Neural crest cell (in vitro differentiated cells): ENCODE data around the gene SDC4. TPM values are rescaled to one million over a fixed set of nuclear protein-coding genes. Genes with fewer than 3 reads are reported as not detected.

Source experiments
- DNase-seq: peaks from one replicate; pipeline ENCODE4 v3.0.0; 2021; ENCODE audit warnings: low read depth, mixed read lengths, low spot score
- H3K27ac Mint-ChIP-seq: one replicate; pipeline ENCODE4 v1.8.0; 2021; ENCODE audit warnings: mild to moderate bottlenecking, mixed read lengths; ENCODE audit not compliant: unreplicated experiment
- H3K27me3 Mint-ChIP-seq: 2 replicates; pipeline ENCODE4 v1.8.0; 2021; ENCODE audit warnings: low read depth, mild to moderate bottlenecking, mixed read lengths
- H3K36me3 Mint-ChIP-seq: 2 replicates; pipeline ENCODE4 v1.8.0; 2021; ENCODE audit warnings: low read depth, mild to moderate bottlenecking, mixed read lengths
- H3K4me1 Mint-ChIP-seq: 2 replicates; pipeline ENCODE4 v1.8.0; 2021; ENCODE audit warnings: mixed read lengths
- H3K4me3 Mint-ChIP-seq: one replicate; pipeline ENCODE4 v1.8.0; 2021; ENCODE audit warnings: mild to moderate bottlenecking, mixed read lengths
- H3K9me3 Mint-ChIP-seq: 2 replicates; pipeline ENCODE4 v1.8.0; 2021; ENCODE audit warnings: mixed read lengths
- long read RNA-seq: library from polyadenylated mRNA; unstranded; transcript quantifications from one replicate; pipeline ENCODE4 v2.0.0, GENCODE V29; 2020
- total RNA-seq: library from RNA; stranded (reverse); gene quantifications from 2 replicates; pipeline ENCODE4 v1.2.1, GENCODE V29; 2021
- TF ChIP-seq, protein P1 (sequence below): fragments of 200-600 bp; sonication (generic); conservative IDR thresholded peaks from 2 replicates; pipeline ENCODE4 v1.5.0; 2021; ENCODE audit warnings: antibody characterized with exemption, mild to moderate bottlenecking

The SDC4 gene
- total RNA-seq = 11.4 and 11.5 TPM in 2 replicates
- long read RNA-seq, transcript SDC4-201 (5 exons, 2,613 nt) = major isoform, 5 of 5 reads
- long read RNA-seq, partial matches to known transcripts = 0 of 5 reads
- long read RNA-seq, other reads (novel, unspliced or antisense) = 0 of 5 reads

GRCh38 chr20:45347936-45348778, at the start of gene SDC4:
TSS of gene SDC4 (minus strand) at chr20:45348424. CDS start at chr20:45348384, 40 bp downstream.
- Mint-ChIP-seq H3K4me1 (peaks cover 20% of the 10 kb centered on the region), H3K9me3 (no peaks in the 10 kb centered on the region), H3K36me3 (no peaks in the 10 kb centered on the region), H3K27ac (peak within 1 kb of the TSS; percentile 65), H3K27me3 (peaks cover 11% of the 10 kb centered on the region), H3K4me3 (peak within 1 kb of the TSS; percentile 87)
- DNase-seq = peak; percentile 31
- TF ChIP-seq, protein P1, sequence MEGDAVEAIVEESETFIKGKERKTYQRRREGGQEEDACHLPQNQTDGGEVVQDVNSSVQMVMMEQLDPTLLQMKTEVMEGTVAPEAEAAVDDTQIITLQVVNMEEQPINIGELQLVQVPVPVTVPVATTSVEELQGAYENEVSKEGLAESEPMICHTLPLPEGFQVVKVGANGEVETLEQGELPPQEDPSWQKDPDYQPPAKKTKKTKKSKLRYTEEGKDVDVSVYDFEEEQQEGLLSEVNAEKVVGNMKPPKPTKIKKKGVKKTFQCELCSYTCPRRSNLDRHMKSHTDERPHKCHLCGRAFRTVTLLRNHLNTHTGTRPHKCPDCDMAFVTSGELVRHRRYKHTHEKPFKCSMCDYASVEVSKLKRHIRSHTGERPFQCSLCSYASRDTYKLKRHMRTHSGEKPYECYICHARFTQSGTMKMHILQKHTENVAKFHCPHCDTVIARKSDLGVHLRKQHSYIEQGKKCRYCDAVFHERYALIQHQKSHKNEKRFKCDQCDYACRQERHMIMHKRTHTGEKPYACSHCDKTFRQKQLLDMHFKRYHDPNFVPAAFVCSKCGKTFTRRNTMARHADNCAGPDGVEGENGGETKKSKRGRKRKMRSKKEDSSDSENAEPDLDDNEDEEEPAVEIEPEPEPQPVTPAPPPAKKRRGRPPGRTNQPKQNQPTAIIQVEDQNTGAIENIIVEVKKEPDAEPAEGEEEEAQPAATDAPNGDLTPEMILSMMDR = no peak

DNA sequence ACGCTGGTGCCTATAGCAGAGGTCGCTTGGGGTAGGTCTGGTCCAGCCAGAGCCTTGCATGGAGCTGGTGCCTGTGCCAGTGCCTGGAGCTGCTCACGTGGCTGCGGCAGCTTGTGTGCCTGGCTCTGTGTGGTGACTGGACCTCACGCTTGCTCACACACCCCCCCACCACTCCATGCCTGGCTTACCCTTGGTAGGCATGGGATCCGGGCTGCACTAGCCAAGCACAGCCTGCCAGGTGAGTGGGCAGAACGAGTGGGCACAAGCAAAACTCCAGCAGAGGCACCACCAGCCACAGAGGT, 46.8 kb upstream of the SDC4 start:
- no peak overlapping the region for H3K4me3 Mint-ChIP-seq
- H3K4me1 Mint-ChIP-seq = no peaks in the 10 kb centered on the region
- H3K9me3 Mint-ChIP-seq = peaks cover 14% of the 10 kb centered on the region
- H3K27me3 Mint-ChIP-seq = no peaks in the 10 kb centered on the region
- H3K27ac Mint-ChIP-seq = no peak overlapping the region
- TF ChIP-seq, protein P1 = no peak
- no peak for DNase-seq
- H3K36me3 Mint-ChIP-seq = peaks cover 10% of the 10 kb centered on the region

DNA sequence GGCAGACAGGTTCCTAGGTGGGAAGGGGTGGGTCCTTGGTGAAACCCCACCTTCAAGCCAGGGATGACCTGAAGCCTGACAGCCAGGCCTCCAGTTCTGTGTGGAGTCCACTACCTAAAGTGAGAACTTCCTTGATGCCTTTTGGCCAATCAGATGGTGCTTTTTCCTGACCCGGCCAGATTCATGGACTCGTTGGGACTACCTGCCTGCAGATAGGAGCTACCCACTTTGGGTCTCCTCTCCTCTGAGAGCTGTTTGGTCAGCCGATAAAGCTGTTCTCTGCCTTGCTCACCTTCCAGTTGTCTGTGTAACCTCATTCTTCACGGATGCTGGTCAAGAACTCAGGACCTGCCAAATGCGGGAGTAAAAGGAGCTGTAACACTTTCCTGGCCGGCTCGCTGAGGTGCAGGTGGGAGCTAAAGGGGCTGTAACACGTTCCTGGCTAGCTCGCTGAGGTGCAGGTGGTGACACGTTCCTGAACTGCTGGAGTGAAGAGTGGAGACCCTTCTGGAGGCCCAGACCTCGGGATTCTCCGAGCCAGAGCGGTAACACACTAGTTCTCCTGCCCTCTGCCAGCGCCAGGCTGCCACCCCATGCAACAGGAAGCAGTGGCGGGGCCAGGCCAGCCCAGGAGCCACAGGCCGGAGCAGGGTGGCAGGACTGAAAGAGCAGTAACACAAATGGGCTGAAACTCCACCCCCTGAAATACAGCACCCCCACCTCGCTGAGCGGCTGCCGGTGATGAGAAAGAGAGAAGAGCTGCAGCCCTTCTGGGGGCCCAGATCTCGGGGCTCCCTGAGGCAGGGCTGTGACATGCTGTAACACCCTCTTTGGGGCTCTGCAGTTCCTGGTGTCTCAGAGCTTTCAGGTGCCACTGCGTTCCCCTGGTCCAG, 46.2 kb upstream of the SDC4 start:
- H3K4me3 Mint-ChIP-seq = no peak overlapping the region
- H3K9me3 Mint-ChIP-seq = peaks cover 9% of the 10 kb centered on the region
- no peaks in the 10 kb centered on the region for H3K4me1 Mint-ChIP-seq
- no peak overlapping the region for H3K27ac Mint-ChIP-seq
- peaks cover 5% of the 10 kb centered on the region for H3K36me3 Mint-ChIP-seq
- TF ChIP-seq, protein P1 = no peak
- no peak for DNase-seq
- H3K27me3 Mint-ChIP-seq = no peaks in the 10 kb centered on the region

GRCh38 chr20:45392733-45393132, 44.5 kb upstream of the SDC4 start:
- TF ChIP-seq, protein P1 = no peak
- no peak for DNase-seq
- Mint-ChIP-seq H3K27ac (no peak overlapping the region), H3K4me1 (no peaks in the 10 kb centered on the region), H3K36me3 (peaks cover 2% of the 10 kb centered on the region), H3K4me3 (no peak overlapping the region), H3K9me3 (no peaks in the 10 kb centered on the region), H3K27me3 (no peaks in the 10 kb centered on the region)

- Mint-ChIP-seq H3K4me3 (no peak overlapping the region), H3K4me1 (no peaks in the 10 kb centered on the region), H3K36me3 (peaks cover 2% of the 10 kb centered on the region), H3K27me3 (no peaks in the 10 kb centered on the region), H3K27ac (no peak overlapping the region), H3K9me3 (no peaks in the 10 kb centered on the region)
- TF ChIP-seq, protein P1 = no peak
- no peak for DNase-seq
Measured at GRCh38 chr20:45391559-45391958, 43.3 kb upstream of the SDC4 start.
